GM18861 (cell line): Measurements from ENCODE around the gene G6PC3.
"Not testable (repeated sequence)": the region's sequence is repeated elsewhere in the genome, so short reads cannot be mapped to it uniquely, and the experiment has no call there.

ENCODE experiments used
- ATAC-seq: cut with Tn5 transposase; IDR thresholded peaks from one replicate; pipeline ENCODE4 v1.9.1; 2021; ENCODE audit not compliant: unreplicated experiment

Gene G6PC3

DNA sequence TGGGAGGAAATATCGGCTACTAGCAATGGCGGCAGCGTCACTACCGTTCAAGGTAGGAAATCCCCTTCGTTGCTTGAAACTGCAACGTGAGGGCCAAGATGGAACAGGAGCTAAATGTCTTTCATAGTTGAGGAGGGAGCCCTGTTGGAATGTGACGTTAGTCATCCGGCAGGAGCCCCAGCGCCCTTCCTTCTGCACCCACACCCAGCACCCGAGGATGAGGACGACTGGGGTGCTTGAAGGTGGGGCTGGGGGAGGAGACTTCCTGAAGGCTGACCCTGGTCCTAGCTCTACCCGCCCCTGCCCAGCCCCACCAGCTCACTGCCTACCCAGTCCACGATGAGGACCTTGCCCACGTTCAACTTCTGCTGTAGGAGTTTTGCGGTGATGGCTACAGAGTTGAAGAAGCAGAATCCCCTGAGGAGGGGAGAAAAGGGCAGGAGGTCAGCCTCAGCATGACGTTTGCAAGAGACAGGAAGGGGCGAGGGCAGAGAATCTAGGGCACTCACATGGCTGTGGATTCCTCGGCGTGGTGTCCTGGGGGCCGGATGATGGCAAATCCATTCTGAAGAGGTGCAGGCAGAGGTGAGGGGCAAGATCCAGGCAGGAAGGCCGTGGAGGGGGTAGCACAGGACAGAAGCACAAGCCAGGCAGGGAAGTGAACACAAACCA lies 11.9 kb downstream of the G6PC3 start:
- ATAC-seq = no peak

DNA sequence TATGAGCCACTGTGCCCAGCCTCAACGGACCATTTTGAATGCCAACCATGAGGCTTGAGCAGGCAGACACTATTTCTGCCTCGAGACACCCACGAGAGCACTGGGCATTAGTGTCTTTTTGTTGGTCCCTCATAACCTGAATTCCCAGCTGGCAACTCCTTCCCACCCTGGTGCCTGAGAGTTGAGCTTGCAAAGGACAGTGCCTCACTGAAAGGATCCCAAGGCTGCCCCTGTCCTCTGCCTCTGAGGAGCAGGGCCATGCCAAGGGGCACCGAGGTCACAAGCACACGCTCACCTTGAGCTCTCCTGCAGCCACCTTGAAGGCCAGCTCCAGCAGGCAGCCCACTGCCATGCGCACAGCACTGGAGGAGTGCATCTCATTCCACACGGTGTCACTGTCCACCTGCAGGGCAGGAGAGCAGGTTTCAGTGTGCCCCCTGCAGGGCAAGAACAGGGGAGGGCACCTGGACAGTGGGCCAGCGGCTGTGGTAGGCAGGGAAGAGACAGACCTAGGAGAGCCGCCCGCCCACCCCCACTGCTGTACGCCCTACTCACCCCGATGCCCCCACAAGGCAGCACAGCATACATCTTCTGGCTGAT lies 12.8 kb downstream of the G6PC3 start:
- no peak for ATAC-seq

DNA sequence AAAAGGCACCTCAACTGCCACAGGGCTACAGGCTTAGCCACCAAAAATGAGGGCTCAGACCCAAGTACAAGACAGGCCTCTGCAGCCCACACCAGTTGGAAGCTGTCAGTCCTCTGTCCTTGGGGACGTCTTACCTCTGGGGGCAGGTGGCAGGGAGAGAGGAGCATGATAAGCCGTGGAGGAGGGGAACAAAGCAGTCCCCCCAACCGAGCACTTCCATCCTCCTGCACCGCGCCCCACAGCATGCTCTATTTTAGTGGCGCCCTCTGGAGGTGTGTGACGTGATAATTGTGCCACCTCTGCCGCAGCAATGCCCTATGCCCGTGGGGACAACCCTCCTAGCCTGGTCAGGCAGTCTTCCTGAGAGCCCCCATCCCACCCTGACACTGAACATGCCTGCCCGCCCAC lies 13.6 kb downstream of the G6PC3 start:
- no peak for ATAC-seq

DNA sequence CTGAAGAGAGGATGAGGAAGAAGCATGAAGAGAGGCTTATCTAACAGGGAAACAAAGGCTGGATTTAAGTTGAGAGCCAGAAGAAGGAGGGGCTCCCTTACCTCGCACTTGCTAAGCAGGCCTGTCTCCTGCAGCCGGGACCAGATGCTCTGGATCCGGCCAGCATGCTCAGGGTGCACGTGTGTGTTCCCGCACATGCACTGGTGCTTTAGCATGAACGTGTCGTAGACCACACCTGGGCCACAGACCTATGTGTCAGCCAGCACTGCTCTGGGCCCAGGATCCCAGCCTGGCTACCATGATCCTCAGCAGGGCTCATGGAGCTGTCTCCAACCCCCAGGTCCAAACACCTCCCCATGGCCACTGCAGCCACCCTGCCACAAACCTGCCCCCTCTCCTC lies 14.4 kb downstream of the G6PC3 start:
- no peak for ATAC-seq

DNA sequence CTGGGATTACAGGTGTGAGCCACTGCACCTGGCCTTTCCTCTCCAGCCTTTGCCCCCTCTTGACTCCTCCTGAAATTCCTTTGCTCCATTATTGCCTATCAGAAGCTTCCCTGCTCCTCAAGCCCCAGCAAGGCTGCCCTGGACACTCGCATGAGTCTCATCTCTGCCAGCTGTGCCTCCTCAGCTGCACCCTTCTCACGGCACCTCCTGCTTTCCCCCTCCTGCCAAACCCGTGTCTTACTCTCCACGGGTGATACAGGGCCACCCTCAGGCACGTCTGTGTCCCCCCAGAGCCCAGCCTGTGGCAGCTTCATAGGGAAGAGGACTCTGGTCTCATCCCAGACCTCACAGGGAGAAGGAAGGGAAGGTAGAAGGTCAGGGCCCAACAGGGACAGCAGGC lies 15.4 kb downstream of the G6PC3 start:
- no peak for ATAC-seq

DNA sequence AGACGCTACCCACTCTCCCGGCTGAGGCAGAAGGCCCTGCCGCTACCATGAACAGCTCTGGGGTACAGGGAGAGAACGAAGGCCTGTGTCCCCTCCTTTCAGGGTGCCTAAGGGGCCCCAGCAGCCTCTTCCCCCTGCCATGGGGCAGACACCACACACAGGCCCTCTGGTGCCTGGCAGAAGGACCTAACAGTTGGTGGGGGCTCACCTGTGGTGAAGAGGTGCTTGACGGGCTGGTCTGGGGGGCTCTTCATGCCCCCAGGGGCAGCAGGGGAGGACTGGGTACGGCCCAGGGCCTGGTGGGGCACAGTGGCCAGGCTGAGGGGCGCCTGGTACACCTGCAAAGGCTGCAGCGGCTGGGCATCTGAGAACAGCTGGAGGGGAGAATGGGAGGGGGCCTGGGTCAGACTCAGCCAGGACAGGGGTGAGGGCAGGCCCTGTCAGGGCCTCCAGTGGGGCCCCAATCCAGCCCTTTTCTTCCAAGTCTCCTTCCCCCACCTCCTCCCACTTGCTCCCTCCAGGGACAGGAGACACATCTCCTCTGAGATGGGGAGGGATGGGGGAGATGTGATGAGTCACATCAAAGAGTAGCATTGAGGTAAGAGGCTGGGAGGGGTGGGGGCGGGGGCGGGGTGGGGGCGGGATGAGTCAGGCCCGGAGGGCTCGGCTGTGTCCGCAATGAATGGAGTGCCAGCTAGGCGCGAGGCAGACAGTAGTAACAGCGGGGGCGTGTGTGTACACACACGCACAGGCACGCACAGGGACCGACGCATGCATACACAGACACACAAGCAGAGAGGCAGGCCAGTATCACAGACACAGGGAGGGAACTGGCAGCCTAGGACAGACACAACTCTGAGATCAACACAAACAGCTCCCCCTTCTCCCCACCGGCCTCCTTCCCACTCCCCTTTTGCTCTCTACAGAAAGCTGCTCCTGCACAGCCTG lies 16.1 kb downstream of the G6PC3 start:
- ATAC-seq = no peak

DNA sequence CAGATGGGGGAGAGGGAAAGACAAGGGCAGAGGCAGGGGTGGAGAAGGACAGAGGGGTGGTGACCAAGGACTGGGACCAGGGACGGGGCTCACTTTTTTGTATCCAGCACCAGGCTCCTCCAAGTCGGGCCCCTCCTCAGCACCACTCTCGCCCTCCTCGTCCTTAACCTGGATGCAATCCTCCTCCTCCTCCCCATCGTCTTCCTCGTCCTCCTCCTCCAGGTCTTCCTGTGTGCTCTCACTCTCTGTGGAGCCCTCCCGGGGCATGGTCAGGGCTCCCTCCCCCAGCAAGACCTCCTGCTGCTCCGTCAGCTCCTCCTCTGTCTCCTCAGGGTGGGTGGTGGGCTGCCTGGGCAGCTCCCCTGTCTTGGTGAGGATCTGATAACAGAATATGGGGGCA lies 16.8 kb downstream of the G6PC3 start:
- no peak for ATAC-seq

- ATAC-seq = no peak
Measured at GRCh38 chr17:44088254-44088653, 17.7 kb downstream of the G6PC3 start.

GRCh38 chr17:44091200-44091997 lies 20.9 kb downstream of the G6PC3 start:
- ATAC-seq = no peak

DNA sequence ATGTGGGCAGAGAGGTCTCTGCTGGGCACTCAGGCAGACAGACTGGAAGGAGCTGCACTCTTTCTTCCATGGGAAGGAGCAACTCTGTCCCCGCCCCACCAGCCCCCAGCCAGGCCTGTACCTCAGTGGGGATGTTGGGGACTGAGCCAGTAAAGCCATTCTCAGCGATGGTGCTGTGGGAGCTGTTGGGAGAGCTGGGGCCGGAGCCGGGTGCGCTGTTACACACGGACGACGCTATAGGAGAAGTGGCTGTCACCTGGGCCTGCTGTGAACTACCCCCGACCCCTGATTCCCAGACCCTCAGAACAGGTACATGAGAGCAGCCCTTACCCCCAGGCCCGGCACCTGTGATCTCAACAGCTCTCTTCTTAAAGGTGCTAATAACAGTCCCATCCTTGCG lies 21.5 kb downstream of the G6PC3 start:
- no peak for ATAC-seq

DNA sequence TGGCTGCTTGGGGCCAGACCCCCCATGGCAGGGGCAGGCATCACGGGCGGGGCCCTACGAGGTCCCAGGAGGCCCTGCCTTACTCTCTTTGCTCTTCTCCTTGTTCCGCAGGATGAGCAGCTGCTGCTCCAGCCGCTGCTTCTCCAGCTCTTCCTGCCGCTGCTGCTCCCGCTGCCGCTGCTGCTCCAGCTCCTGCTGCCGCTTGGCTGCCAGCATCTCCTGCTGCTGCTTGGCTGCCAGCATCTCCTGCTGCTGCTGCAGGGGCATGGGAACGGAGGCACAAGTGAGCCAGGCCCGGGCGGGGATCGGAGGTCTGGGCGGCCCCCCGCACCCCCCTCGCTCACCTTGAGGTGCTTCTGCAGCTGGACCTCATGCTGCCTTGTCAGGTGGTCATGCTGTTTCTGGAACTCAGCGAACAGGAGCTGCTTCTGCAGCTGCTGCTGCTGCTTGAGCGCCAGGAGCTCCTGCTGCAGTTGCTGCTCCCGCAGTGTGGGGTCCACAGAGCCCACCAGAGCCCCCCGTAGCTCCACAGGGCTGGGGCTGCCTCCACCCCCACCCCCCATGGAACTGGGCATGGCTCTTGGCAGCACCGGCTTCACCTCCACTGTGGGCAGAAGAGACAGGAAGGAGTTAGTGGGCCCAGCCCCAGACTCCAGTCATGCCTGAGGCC lies 22.8 kb downstream of the G6PC3 start:
- no peak for ATAC-seq

- no peak for ATAC-seq
Measured at GRCh38 chr17:44094701-44095387, 24.3 kb downstream of the G6PC3 start.

- no peak for ATAC-seq
Measured at GRCh38 chr17:44095388-44095646, 24.8 kb downstream of the G6PC3 start.

- ATAC-seq = no peak
Measured at GRCh38 chr17:44095647-44096496, 25.3 kb downstream of the G6PC3 start.

GRCh38 chr17:44097110-44097958 lies 26.8 kb downstream of the G6PC3 start:
- ATAC-seq = no peak

GRCh38 chr17:44101858-44102257 lies 31.3 kb downstream of the G6PC3 start:
- not testable (repeated sequence) for ATAC-seq

GRCh38 chr17:44102849-44103622 lies 32.5 kb downstream of the G6PC3 start:
- ATAC-seq = no peak

GRCh38 chr17:44105483-44105882 lies 34.9 kb downstream of the G6PC3 start:
- no peak for ATAC-seq
